Stimulated activated CD4-positive, alpha-beta T cell treated with anti-CD3 and anti-CD28 coated beads, Interleukin-2, amount 100 ng/mL, for 4 hours (primary cell): ENCODE measurements around the gene NSF.
A peak's percentile ranks its signal among the peaks of the same experiment; 100 is the strongest.
"Not testable (repeated sequence)": the region's sequence is repeated elsewhere in the genome, so short reads cannot be mapped to it uniquely, and the experiment has no call there.

Experiments
- DNase-seq: peaks from one replicate; pipeline ENCODE4 v3.0.0-alpha.2; 2020; ENCODE audit warnings: low read depth

The NSF gene

DNA sequence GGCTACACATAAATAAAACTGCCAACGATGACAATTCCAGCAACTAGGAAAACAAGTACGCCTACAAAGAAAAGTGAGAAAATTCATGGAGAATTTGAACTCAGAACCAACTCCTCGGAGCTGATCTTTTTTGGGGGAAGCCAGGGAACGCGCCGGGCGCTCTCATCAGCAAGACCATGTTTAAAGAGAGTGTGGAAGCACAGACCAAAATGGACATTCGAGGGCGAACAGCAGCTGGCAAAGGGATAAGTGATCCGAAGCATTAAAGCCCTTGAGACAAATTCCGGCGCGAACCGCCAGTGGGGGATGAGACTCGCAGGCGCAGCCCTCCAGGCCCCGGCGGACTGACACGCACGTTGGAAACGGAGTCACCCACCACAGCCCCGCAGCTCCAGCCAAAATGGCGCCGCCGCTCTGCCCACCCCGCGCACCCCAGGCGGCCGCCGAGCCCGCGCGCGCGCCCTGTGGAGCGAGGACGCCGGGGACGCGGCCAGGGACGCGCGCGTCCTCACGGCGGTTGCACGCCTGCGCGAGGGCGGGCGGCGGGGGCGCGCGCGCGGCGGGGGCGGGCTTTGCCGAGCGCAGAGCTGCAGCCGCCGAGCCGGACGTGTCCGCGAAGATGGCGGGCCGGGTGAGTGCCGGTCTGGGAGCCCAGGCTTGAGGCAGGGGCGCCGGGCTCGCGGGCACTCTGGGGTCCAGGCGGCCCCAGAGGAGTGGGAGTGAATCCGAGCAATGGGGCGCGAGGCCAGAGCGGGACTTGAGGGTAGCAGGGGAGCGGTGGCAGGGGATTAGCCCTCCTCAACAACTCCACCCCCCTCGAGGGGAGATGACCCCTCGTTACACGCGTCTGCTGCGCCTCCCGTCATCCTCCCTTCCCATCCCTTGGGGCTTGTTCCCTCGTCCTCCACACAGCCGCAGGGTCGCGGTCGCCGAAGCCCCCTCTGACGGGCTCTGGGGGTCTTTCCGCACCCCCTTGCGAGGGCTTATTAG is at the start of gene NSF:
TSS of gene NSF (plus strand) at position 513 of the 990 bp plus-strand sequence. CDS start at position 620, 107 bp downstream.
- DNase-seq: not testable (repeated sequence)

DNA sequence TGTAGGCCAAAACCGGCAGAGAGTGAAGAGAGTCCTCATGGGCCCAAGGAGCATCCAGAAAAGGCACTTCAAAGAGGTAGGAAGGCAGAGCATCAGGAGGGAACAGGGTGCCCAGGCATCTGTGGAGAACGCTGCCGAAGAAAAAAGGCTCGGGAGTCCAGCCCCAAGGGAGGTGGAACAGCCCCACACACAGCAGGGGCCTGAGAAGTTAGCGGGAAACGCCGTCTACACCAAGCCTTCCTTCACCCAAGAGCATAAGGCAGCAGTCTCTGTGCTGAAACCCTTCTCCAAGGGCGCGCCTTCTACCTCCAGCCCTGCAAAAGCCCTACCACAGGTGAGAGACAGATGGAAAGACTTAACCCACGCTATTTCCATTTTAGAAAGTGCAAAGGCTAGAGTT is 41.9 kb upstream of the NSF start:
- DNase-seq: not testable (repeated sequence)

DNA sequence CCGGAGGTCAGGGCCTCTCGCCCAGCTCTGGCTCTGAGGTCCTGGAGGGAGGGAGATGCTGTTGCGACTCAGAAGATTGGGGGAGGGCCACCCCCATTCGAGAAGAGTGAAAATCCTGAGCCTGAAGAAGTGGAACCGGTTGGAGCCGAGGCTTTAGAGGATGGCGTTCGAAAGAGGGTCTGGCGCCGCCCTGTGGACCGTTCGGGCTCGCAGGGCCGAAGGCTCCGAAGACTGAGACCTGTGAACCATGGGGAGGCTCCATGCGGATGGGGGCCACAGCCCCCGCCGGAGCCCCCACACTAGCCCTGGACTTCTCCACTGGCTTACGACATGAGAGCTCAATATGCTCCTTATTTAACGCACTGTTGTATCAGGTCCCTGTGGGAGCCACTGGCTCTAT is 31.3 kb upstream of the NSF start:
- not testable (repeated sequence) for DNase-seq

DNA sequence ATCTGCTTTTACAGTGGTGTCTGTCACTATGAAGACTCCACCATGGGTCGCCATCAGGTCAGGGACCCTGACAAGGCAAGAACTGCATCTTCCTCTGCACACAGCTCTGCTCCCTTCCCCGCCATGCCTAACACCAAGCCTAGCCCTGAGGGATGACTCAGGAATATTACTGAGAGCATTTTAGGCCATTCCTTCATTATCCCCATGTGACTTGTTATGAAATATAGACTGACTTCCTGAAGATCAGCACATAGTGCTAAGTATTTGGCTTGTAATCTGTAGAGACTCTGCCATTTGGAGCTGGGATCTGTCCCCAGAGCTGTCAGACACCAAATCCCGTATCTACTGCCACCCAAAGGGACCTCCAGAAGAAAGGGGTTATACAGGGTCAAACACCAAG is 30.4 kb upstream of the NSF start:
- not testable (repeated sequence) for DNase-seq

DNA sequence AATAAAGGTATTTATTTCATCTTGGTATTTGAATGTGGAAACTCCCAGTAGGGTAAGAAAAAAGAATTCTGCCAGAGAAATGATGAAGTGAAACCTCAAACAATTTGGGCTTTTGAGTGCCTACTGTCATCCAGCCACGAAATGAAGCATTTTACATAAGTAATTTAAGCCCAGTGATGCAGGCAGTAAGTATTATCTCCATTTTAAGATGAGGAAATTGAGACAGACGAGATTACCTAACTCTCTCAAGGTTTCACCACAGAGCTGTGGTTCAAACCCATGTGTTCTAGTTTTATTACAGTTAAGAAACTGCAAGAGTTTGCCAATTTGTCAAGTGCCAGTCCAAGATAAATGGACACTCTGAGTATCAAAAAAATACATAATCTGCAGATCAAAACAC is 24.2 kb upstream of the NSF start:
- not testable (repeated sequence) for DNase-seq

DNA sequence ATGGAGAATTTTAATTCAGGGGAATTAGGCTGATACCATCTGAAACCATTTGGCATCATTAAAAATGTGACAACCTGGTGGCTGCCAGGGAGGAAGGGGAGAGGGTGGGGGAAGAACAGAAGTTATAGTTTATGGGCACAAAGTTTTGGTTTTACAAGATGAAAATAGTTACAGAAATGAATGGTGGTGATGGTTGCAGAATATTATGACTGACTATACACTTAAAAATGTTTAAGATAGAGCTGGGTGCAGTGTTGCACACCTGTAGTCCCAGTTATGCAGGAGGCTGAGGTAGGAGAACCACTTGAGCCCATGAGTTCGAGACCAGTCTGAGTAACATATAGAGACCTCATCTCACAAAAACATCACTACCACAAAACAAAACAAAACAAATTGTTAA is 23.5 kb upstream of the NSF start:
- DNase-seq: not testable (repeated sequence)

DNA sequence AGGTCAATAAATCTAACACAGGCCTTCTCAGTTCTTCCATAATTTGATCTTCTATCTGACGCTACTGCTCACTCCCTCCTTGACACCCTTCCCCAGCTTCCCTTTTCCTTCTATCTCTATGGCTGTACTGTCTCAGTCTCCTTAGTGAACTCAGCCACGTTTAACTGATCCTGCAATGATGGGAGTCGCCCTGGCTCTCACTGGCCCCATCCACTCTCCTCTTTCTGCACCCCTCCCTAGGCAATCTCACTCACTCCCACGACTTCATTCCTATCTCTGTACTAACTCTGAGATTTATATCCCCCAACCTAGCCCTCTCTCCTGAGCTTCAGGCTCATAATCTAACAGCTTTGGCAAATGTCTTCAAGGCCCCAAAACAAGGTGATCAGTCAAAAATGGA is 18.7 kb upstream of the NSF start:
- DNase-seq: not testable (repeated sequence)

DNA sequence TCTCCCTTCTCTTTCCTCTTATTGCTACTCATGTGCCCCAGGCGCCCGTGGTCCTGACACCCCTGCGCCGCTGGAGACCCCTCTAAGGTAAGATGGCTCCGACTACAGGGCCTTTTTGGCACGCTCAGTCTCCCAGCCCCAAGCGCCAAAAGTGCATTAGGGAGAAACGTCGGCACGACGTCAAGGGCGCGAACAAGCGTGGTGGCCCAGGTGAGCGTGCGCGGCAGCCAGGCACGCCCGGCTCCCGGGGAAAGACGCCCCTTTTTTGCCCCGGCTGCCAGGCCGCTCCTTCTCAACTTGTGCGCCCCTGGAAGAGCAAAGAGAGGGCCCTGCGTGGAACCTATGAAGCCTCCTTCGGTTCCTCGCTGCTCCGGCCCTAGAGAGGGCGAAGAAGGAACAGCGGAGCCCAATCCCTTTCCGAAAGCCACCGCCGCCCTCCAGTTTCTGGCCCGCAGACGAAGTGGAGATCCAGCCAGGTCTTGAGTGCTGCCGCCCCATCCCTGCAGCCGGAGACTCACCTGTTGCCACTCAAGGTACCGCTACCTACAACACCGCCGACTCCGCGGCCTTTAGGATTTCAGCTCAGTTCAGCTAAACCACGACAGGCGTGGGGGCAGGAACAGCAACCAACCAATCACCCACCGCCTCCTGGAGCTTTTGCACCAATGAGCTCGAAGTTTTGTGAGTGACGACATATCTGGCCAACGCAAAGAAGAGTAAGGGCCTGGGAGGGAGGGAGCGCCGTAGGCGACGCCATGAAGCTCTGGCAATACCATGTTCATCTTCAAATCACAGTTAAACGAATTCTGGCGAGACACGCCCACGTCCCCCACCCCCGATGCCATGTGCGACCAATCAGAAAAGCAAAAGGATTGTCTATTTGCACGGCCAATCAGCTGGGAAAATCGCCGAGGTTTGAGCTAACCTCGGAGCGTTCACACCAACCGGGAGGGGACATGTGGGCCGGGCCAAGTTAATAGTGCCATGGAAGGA is 11.1 kb upstream of the NSF start, which contains the start of gene ARL17A:
TSS of gene ARL17A (minus strand) at position 609 of the 993 bp plus-strand sequence. CDS start 3,369 bp downstream, outside the sequence.
- DNase-seq: peak; percentile 76

DNA sequence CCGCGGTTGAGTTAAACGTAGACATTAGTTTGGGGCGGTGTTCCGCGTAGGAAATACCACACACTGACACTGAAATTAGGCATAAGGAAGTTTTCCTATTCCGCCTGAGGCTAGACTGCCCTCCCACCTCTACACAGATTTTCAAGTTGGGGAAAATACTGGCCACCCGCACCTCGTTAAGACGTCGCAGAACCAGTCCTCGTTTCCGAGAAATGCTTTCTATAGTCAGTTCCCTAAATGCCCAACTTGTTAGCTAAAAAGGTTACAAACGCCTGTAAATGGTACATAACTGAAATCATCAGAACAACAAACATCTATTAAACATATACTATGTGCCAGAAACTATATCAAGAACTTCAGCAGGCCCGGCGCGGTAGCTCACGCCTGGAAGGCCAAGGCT is 10.4 kb upstream of the NSF start:
- not testable (repeated sequence) for DNase-seq

DNA sequence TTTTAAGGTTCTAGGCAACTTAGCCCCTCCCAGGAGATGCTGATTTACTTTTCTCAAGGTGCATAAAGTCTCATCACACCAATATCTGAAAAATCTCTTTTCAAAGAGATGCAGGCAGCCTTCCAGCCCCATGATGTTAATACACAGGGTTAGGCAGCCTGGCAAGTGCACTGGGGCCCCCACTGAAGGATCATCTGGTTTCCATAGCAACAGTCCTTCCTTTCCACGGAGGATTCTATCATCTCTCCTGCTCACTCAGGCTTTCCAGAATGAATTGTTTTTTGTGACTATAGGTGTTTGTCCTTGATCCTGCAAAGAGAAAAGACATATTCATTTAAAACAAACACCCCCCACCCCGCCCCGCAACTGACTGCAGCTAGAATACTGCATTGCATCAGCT is 5.0 kb upstream of the NSF start:
- not testable (repeated sequence) for DNase-seq

DNA sequence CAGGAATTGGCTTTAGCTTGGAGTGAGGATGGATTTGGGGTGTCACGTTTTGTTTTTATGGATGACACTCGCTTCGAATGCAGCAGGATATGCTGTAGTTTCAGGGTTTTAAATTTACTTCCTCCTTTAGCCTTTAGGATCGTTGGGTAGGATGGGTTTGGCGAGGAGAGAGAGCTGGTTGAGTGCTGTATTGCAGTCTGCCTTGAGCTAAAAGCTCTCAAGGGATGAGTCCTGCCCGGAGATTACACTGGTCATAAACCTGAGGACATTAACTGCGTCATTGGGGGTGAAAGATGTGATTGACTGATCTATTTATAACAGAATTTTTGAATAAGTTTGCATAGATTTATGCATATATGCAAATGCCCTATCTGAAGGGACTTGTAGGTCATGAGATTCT is 863 bp downstream of the NSF start:
- DNase-seq: not testable (repeated sequence)

DNA sequence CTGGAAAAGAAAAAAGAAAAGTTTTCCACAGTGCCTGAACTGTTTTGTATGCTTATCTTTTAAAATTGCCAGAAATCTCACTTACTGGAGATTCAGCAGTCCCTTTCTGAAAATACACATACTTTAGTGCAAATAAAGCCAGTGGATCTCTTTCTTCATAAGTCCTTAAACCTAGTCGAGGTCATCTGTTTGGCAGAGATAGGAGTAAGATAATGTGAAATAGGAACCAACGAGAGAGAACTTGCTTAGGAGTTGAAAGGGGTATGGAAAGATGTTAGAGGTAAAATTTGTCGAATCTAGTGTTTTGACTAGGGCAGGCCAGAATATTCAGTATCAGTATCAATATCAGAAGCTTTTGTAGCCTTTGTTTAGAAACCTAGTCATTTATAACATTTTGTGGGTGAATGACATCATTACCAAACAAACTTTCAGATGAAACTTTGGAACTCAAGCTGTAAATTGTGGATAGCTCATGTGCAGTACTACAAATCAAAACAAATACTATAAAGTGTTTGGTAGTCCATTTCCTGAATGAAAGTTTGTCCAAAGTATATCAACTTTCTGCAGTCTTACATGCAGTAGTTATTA is 8.0 kb downstream of the NSF start:
- not testable (repeated sequence) for DNase-seq

DNA sequence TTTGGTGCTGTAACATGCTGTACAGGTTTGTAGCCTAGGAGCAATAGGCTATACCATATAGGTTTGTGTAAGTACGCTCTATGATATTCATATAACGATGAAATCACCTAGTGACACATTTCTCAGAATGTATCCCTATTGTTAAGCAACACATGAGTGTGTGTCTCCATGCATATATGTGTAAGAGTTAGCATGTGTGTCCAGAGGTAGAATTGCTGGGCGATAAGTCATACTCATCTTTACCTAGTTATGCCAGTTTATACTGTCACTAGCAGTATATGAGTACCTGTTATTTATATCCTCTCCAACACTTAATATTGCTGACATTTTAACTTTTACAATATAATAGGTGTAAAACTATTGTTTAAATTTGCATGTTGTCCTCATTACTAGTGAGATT is 10.3 kb downstream of the NSF start:
- not testable (repeated sequence) for DNase-seq

DNA sequence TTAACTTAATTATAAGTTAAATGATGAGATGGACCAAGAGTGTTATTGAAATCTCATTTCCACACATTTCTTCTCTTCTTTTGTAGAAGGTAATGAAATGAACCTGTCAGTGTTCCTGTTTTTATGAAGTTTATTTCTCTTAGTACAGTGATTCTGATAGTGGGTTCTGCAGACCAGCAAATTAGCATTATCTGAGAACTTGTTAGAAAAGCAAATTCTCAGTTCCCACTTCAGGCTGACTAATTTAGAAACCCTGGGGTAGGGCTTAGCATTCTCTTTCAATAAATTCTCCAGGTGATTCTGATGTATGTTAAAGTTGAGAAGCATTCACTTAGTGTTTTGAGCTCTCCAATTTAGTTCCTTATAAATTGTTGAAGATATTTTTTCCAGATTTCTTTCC is 12.7 kb downstream of the NSF start:
- not testable (repeated sequence) for DNase-seq

DNA sequence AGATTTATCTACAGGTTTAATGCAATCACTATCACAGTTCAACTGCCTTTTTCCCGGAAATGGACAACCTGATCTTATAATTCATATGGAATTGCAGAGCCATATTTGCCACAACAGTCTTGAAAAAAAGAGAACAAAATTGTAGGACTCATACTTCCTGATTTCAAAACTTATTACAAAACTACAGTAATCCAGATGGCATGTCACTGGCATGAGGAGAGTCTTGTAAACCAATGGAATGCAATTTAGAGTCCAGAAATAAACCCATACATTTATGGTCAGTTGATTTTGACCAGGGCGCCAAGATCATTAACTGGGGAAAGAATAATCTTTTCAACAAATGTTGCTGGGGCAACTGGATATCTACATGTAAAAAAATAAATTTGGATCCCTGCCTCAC is 20.8 kb downstream of the NSF start:
- not testable (repeated sequence) for DNase-seq

DNA sequence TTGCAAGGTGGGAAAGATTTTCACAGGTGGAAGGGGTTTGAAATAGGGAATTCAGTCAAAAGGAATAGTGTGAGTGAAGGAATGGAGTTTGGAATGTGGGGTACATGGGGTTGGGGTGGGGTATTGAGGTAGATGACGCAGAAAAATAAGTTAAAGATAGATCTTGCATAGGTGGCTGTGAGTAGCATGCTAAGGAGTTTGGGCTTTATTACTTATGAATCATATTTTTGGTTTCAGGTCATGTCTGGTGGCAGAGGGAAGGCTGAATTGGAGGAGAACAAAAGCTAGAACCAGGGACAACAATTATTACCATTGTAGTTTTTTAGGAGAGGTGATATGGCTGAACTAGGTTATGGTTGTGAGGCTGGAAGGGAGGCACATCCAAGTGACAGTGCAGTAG is 23.4 kb downstream of the NSF start:
- DNase-seq: not testable (repeated sequence)

DNA sequence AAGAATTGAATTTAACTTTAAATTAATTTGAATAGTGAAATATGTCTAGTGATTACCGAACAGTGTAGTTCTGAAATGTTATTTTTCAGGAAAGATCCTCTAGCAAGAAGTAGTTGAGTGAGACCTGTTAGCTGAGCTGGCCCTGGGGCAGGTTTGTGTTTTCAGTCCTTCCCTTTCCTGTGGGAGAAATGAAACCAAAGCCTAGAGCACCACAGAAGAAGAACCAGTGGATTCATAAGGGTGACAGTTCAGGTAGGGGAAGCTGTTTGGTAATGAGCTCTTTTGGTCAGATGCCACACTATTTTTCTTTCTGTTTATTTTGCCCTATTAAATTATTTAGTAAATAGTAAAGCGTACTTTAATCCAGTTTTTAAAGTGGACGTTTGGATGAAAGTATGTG is 26.7 kb downstream of the NSF start:
- DNase-seq: not testable (repeated sequence)

DNA sequence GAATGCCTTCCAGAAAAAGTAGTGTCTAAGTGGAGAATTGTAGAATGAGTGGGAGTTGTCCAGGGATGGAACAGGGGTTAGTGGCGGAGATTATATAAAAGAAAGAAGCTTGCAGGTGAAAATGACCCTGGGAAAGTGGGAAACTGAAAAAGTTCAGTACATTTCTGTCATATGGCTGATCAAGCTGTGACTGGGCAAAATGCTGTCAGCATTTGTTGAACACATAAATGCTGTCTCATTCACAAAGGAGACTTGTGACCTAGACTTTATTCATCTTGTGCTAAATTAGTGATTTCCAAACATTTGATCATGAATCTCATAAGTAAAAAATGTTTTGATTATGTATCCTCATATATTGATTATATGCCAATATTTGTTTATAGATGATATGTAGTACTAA is 28.5 kb downstream of the NSF start:
- DNase-seq: not testable (repeated sequence)

DNA sequence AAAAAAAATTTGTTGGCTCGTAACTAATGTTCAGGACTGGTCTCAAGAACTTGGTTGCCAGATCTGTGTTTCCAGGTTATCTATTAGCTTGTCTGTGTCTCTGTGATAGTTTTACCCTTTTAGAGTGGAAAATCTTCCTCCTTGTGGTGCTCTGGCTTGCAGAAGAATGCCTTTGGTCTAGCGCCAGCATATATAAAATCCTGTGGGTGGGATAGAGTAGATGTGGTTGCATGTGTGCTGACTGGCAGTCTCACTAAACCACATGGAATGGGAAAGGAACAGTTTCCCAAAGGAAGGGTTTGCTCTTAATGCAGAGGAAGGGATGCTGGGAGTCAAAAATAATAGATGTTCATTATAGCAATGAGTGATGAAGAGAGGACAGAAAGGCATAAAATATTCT is 33.3 kb downstream of the NSF start:
- not testable (repeated sequence) for DNase-seq

DNA sequence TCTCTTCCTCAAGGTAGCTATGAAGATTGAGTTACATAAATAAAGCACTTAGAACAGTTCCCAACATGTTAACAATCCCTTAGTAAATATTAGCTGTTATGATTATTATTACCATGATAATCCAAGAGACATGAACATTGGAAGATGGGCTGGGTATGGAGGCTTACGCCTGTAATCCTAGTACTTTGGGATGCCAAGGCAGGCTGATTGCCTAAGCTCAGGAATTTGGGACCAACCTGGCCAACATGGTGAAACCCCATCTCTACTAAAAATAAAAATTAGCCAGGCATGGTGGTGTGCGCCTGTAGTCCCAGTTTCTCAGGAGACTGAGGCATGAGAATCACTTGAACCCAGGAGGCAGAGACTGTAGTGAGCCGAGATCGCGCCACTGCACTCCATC is 34.3 kb downstream of the NSF start:
- DNase-seq: not testable (repeated sequence)

DNA sequence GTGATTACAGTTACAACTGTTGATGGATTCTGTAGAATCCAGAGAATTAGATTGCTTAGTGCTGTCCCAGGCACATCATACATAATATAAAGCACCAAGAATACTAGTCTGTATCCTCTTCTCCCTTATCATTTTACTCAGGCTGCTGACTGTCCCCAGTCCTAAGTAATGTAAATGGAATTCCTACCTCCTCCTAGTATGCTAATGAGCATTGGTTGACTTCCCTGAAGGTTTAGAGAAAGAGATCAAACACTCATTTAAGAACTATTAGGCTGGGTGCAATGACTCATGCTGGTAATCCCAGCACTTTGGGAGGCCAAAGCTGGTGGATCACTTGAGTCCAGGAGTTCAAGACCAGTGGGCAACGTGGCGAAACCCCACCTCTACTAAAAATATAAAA is 37.0 kb downstream of the NSF start:
- not testable (repeated sequence) for DNase-seq
